ENCODE results near the gene COPS7B.

GRCh38 chr2:231854616-231855125 lies 68.4 kb downstream of the COPS7B start:
- TF ChIP-seq CTCF (IDR thresholded peaks at IDR 0.05): no peak
- no peak for TF ChIP-seq POLR2A (IDR thresholded peaks at IDR 0.05)
